Measurements from ENCODE around the gene METTL27. TPM values are rescaled to one million over a fixed set of nuclear protein-coding genes. Genes with fewer than 3 reads are reported as not detected.
"Not testable (repeated sequence)": the region's sequence is repeated elsewhere in the genome, so short reads cannot be mapped to it uniquely, and the experiment has no call there.

Gene METTL27
- total and polyA plus RNA-seq, 2 donors (not counting 1 experiment from before 2014, with no cell fraction given), result 2.1 to 15.7 TPM

DNA sequence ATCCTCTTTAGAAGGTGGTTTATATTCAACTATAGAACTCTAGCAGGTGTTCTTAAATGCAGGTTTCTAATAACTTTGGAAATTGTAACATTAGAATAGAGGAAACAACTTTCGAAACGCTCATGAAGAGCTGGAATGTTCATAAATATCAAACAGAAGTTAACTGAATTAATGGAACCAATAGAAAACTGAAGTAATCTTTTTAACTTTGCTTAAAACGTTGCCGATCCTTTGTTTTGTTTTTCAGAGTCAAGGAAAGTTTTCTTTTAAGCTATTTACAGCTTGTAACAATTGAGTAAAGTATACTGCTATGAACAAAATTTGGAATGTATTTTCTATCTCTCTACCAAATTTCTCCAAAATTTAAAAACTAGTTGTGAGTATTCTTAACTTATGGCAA lies 53.3 kb downstream of the METTL27 start:
- Histone ChIP-seq H3K9me3 (ENCODE audit: control insufficient read depth, insufficient read depth, low read depth, low read length) (no peaks in the 10 kb centered on the region), H3K36me3 (ENCODE audit: control insufficient read depth, insufficient read depth, low read length) (no peaks in the 10 kb centered on the region), H3K27ac (ENCODE audit: insufficient read depth, low read length) (no peak overlapping the region), H3K27me3 (ENCODE audit: control insufficient read depth, insufficient read depth, low read length) (no peaks in the 10 kb centered on the region), H3K79me2 (ENCODE audit: control insufficient read depth, insufficient read depth, low read length) (no peaks in the 10 kb centered on the region), H3K9ac (ENCODE audit: insufficient read depth, low read length) (no peak overlapping the region), H3K4me1 (ENCODE audit: control insufficient read depth, extremely low read depth, insufficient read depth, low read length) (no peaks in the 10 kb centered on the region), H3K4me3 (replicated peaks in 1 of 4; ENCODE audit: control extremely low read depth in 1 of 4, insufficient read depth in 1 of 4, low read depth in 3 of 4, low read length in 4 of 4) (no peak overlapping the region), H4K20me1 (ENCODE audit: control insufficient read depth, extremely low read depth, insufficient read depth, low read length) (no peaks in the 10 kb centered on the region), H2AFZ (ENCODE audit: low read length) (no peak overlapping the region), H3K4me2 (ENCODE audit: extremely low read depth, insufficient read depth, low read length) (no peak overlapping the region)
- no peak for DNase-seq (ENCODE audit: low read depth in 2 of 2)
- TF ChIP-seq, protein P1, sequence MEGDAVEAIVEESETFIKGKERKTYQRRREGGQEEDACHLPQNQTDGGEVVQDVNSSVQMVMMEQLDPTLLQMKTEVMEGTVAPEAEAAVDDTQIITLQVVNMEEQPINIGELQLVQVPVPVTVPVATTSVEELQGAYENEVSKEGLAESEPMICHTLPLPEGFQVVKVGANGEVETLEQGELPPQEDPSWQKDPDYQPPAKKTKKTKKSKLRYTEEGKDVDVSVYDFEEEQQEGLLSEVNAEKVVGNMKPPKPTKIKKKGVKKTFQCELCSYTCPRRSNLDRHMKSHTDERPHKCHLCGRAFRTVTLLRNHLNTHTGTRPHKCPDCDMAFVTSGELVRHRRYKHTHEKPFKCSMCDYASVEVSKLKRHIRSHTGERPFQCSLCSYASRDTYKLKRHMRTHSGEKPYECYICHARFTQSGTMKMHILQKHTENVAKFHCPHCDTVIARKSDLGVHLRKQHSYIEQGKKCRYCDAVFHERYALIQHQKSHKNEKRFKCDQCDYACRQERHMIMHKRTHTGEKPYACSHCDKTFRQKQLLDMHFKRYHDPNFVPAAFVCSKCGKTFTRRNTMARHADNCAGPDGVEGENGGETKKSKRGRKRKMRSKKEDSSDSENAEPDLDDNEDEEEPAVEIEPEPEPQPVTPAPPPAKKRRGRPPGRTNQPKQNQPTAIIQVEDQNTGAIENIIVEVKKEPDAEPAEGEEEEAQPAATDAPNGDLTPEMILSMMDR (conservative IDR thresholded peaks at IDR 0.05 in 1 of 2, IDR thresholded peaks at IDR 0.05 in 1 of 2; ENCODE audit: low read depth in 1 of 2, low read length in 2 of 2), result no peak
- TF ChIP-seq EZH2 (IDR thresholded peaks at IDR 0.05; ENCODE audit: low read length, missing control alignments), result no peak

DNA sequence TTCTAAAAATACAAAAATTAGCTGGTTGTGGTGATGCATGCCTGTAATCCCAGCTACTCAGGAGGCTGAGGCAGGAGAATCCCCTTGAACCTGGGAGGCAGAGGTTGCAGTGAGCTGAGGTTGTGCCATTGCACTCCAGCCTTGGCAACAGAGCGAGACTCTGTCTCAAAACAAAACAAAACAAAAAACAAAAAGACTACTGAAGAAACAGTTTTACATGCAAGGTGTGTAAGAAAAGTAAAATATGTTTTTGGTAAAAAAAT lies 54.6 kb downstream of the METTL27 start:
- not testable (repeated sequence) for H3K4me1 ChIP-seq (ENCODE audit: control insufficient read depth, extremely low read depth, insufficient read depth, low read length); H3K36me3 ChIP-seq (ENCODE audit: control insufficient read depth, insufficient read depth, low read length); H4K20me1 ChIP-seq (ENCODE audit: control insufficient read depth, extremely low read depth, insufficient read depth, low read length); H3K9ac ChIP-seq (ENCODE audit: insufficient read depth, low read length); H2AFZ ChIP-seq (ENCODE audit: low read length); DNase-seq (ENCODE audit: low read depth in 2 of 2); H3K9me3 ChIP-seq (ENCODE audit: control insufficient read depth, insufficient read depth, low read depth, low read length); H3K4me3 ChIP-seq (replicated peaks in 1 of 4; ENCODE audit: control extremely low read depth in 1 of 4, insufficient read depth in 1 of 4, low read depth in 3 of 4, low read length in 4 of 4); H3K27me3 ChIP-seq (ENCODE audit: control insufficient read depth, insufficient read depth, low read length); H3K4me2 ChIP-seq (ENCODE audit: extremely low read depth, insufficient read depth, low read length); H3K79me2 ChIP-seq (ENCODE audit: control insufficient read depth, insufficient read depth, low read length); H3K27ac ChIP-seq (ENCODE audit: insufficient read depth, low read length)

GRCh38 chr7:73786588-73786987 lies 55.7 kb downstream of the METTL27 start:
- H2AFZ ChIP-seq (ENCODE audit: low read length), result no peak overlapping the region
- no peak overlapping the region for H3K4me3 ChIP-seq (replicated peaks in 1 of 4; ENCODE audit: control extremely low read depth in 1 of 4, insufficient read depth in 1 of 4, low read depth in 3 of 4, low read length in 4 of 4)
- H3K9ac ChIP-seq (ENCODE audit: insufficient read depth, low read length), result no peak overlapping the region
- H3K4me1 ChIP-seq (ENCODE audit: control insufficient read depth, extremely low read depth, insufficient read depth, low read length), result no peaks in the 10 kb centered on the region
- no peak overlapping the region for H3K4me2 ChIP-seq (ENCODE audit: extremely low read depth, insufficient read depth, low read length)
- H3K79me2 ChIP-seq (ENCODE audit: control insufficient read depth, insufficient read depth, low read length), result no peaks in the 10 kb centered on the region
- H4K20me1 ChIP-seq (ENCODE audit: control insufficient read depth, extremely low read depth, insufficient read depth, low read length), result no peaks in the 10 kb centered on the region
- DNase-seq (ENCODE audit: low read depth in 2 of 2), result no peak
- H3K36me3 ChIP-seq (ENCODE audit: control insufficient read depth, insufficient read depth, low read length), result no peaks in the 10 kb centered on the region
- H3K9me3 ChIP-seq (ENCODE audit: control insufficient read depth, insufficient read depth, low read depth, low read length), result no peaks in the 10 kb centered on the region
- no peak overlapping the region for H3K27ac ChIP-seq (ENCODE audit: insufficient read depth, low read length)
- H3K27me3 ChIP-seq (ENCODE audit: control insufficient read depth, insufficient read depth, low read length), result no peaks in the 10 kb centered on the region
- no peak for TF ChIP-seq EZH2 (IDR thresholded peaks at IDR 0.05; ENCODE audit: low read length, missing control alignments)
- TF ChIP-seq, protein P1 (conservative IDR thresholded peaks at IDR 0.05 in 1 of 2, IDR thresholded peaks at IDR 0.05 in 1 of 2; ENCODE audit: low read depth in 1 of 2, low read length in 2 of 2), result no peak

Other genes starting within 250 kb of the METTL27 start
- gene MLXIPL, start 218.0 kb downstream of the METTL27 start, total RNA-seq, result 0.51 TPM in 1 of 2 replicates, not detected in the other
- gene MLXIPL, start 218.0 kb downstream of the METTL27 start, polyA plus RNA-seq, result not detected in 2 replicates
- 6.2 and 6.8 TPM in 2 replicates for gene VPS37D, start 174.7 kb downstream of the METTL27 start, total RNA-seq
- 0.63 and 0.87 TPM in 2 replicates for gene VPS37D, start 174.7 kb downstream of the METTL27 start, polyA plus RNA-seq
- gene DNAJC30, start 159.1 kb downstream of the METTL27 start, total RNA-seq, result 1.8 and 3.8 TPM in 2 replicates
- 7.3 and 7.7 TPM in 2 replicates for gene DNAJC30, start 159.1 kb downstream of the METTL27 start, polyA plus RNA-seq
- gene BUD23, start 158.9 kb downstream of the METTL27 start, total RNA-seq, result 30.8 and 31.9 TPM in 2 replicates
- 60.1 and 78.4 TPM in 2 replicates for gene BUD23, start 158.9 kb downstream of the METTL27 start, polyA plus RNA-seq
- 4.6 and 8.1 TPM in 2 replicates for gene STX1A, start 122.8 kb downstream of the METTL27 start, total RNA-seq
- gene STX1A, start 122.8 kb downstream of the METTL27 start, polyA plus RNA-seq, result 7.8 and 17.2 TPM in 2 replicates
- 7.1 and 8.0 TPM in 2 replicates for gene ABHD11, start 103.7 kb downstream of the METTL27 start, total RNA-seq
- gene ABHD11, start 103.7 kb downstream of the METTL27 start, polyA plus RNA-seq, result 6.5 and 16.3 TPM in 2 replicates
- gene CLDN3, start 72.2 kb downstream of the METTL27 start, total RNA-seq, result not detected in 2 replicates
- 0.05 TPM in 1 of 2 replicates, not detected in the other for gene CLDN3, start 72.2 kb downstream of the METTL27 start, polyA plus RNA-seq
- gene CLDN4, start 11.5 kb downstream of the METTL27 start, total RNA-seq, result under 0.01 and 0.26 TPM in 2 replicates
- 0.51 and 0.73 TPM in 2 replicates for gene CLDN4, start 11.5 kb downstream of the METTL27 start, polyA plus RNA-seq
- gene TMEM270, start 18.6 kb upstream of the METTL27 start, total RNA-seq, result not detected in 2 replicates
- not detected in 2 replicates for gene TMEM270, start 18.6 kb upstream of the METTL27 start, polyA plus RNA-seq
- 2.1 and 6.4 TPM in 2 replicates for gene ELN, start 185.7 kb upstream of the METTL27 start, total RNA-seq
- gene ELN, start 185.7 kb upstream of the METTL27 start, polyA plus RNA-seq, result 1.9 and 11.0 TPM in 2 replicates
- 14.9 and 22.5 TPM in 2 replicates for gene LIMK1, start 241.3 kb upstream of the METTL27 start, total RNA-seq
- gene LIMK1, start 241.3 kb upstream of the METTL27 start, polyA plus RNA-seq, result 22.5 and 40.2 TPM in 2 replicates